GM12878 (cell line): ENCODE results near the gene ITGA7. TPM values are rescaled to one million over a fixed set of nuclear protein-coding genes. Genes with fewer than 3 reads are reported as not detected.

Experiments
- ATAC-seq: fragments of 200-7000 bp; cut with Tn5 transposase; 3 replicates; pipeline ENCODE4 v1.9.1; 2020; ENCODE audit warnings: mild to moderate bottlenecking, moderate library complexity
- BruUV-seq: library from RNA; stranded (reverse); fragments of 400-500 nt; replicated peaks from 2 replicates; lab custom pipeline; 2021; lab: Mats Ljungman, UMichigan
- CTCF ChIA-PET: fragments of 300-600 bp; sonication (Branson Sonifier 250); formaldehyde crosslinking; extraction: SDS; loops from one replicate; lab custom pipeline; 2021; ENCODE audit warnings: inconsistent platforms; lab: Yijun Ruan, JAX
- POLR2A ChIA-PET: fragments of 350-600 bp; formaldehyde crosslinking; extraction: SDS; loops from one replicate; lab custom pipeline; 2021; ENCODE audit warnings: inconsistent platforms; lab: Charles Lee
- RAD21 ChIA-PET: fragments of 300-600 bp; sonication (Branson Sonifier 250); formaldehyde crosslinking; loops from one replicate; lab custom pipeline; 2023; ENCODE audit warnings: antibody characterized with exemption; ENCODE audit not compliant: unreplicated experiment; lab: Charles Lee
- SMC1A ChIA-PET: fragments of 300-600 bp; sonication (Branson Sonifier 250); formaldehyde crosslinking; loops from one replicate; lab custom pipeline; 2023; ENCODE audit not compliant: unreplicated experiment, uncharacterized antibody; lab: Charles Lee
- DNase-seq: peaks from one replicate; pipeline ENCODE4 v3.0.0-alpha.2; 2011; ENCODE audit warnings: low read depth, low spot score
- FAIRE-seq: peaks from 3 replicates; lab custom pipeline; 2011; peaks lifted over from hg19 to GRCh38; lab: Jason Lieb, UNC
- H2AFZ ChIP-seq: 2 replicates; pipeline ENCODE4 v1.6.0; 2011; ENCODE audit warnings: low read depth, low read length, control low read depth; ENCODE audit not compliant: control insufficient read depth
- H3K27ac ChIP-seq: 2 replicates; pipeline ENCODE4 v1.5.1; 2011; ENCODE audit warnings: control low read depth; ENCODE audit not compliant: control insufficient read depth, insufficient read depth
- H3K27me3 ChIP-seq, 2 experiments: replicated peaks in 1 of 2; 2 replicates each; pipeline versions ENCODE4 v1.6.0 to v1.6.1; 2011; ENCODE audit warnings: low read length in 1 of 2; ENCODE audit not compliant: control insufficient read depth in 2 of 2, insufficient read depth in 2 of 2
- H3K36me3 ChIP-seq, 2 experiments: 2 replicates each; pipeline ENCODE4 v1.5.1; 2011; ENCODE audit warnings: low read length in 1 of 2; ENCODE audit not compliant: control insufficient read depth in 2 of 2, insufficient read depth in 2 of 2
- H3K4me1 ChIP-seq: 2 replicates; pipeline ENCODE4 v1.6.1; 2011; ENCODE audit warnings: mild to moderate bottlenecking, low read length, moderate library complexity, mixed read lengths; ENCODE audit not compliant: control insufficient read depth, insufficient read depth
- H3K4me2 ChIP-seq: 2 replicates; pipeline ENCODE4 v1.6.0; 2011; ENCODE audit warnings: control low read depth; ENCODE audit not compliant: control insufficient read depth, insufficient read depth
- H3K4me3 ChIP-seq: fragments of 200-600 bp; sonication (generic); 2 replicates; pipeline ENCODE4 v1.5.1; 2016
- H3K79me2 ChIP-seq: 2 replicates; pipeline ENCODE4 v1.6.0; 2011; ENCODE audit warnings: low read length; ENCODE audit not compliant: control insufficient read depth, insufficient read depth
- H3K9ac ChIP-seq: 2 replicates; pipeline ENCODE4 v1.8.0; 2011; ENCODE audit warnings: low read length, control low read depth, mixed read lengths; ENCODE audit not compliant: control insufficient read depth, insufficient read depth
- H3K9me3 ChIP-seq: replicated peaks from 3 replicates; pipeline ENCODE4 v1.5.1; 2011; ENCODE audit warnings: mild to moderate bottlenecking, low read length; ENCODE audit not compliant: control insufficient read depth, insufficient read depth
- H4K20me1 ChIP-seq: 2 replicates; pipeline ENCODE4 v1.6.0; 2011; ENCODE audit not compliant: control insufficient read depth, insufficient read depth
- CHD1 ChIP-seq: IDR thresholded peaks from 2 replicates; pipeline ENCODE4 v1.6.1; 2012; ENCODE audit warnings: low read depth, low read length, improper control_type of control experiment
- MTA2 ChIP-seq: fragments of 450-650 bp; IDR thresholded peaks from 2 replicates; pipeline ENCODE4 v1.6.1; 2016; ENCODE audit warnings: low read depth, mild to moderate bottlenecking, moderate library complexity
- PAX5 ChIP-seq: IDR thresholded peaks from 2 replicates; pipeline ENCODE4 v1.6.1; 2011; ENCODE audit warnings: low read depth, low read length, borderline replicate concordance
- RUNX3 ChIP-seq: IDR thresholded peaks from 2 replicates; pipeline ENCODE4 v1.6.1; 2012; ENCODE audit warnings: low read length, inconsistent platforms
- YY1 ChIP-seq: IDR thresholded peaks from 2 replicates; pipeline ENCODE4 v1.6.1; 2011; ENCODE audit warnings: low read depth, mild to moderate bottlenecking, low read length
- ZNF687 ChIP-seq: fragments of 450-650 bp; IDR thresholded peaks from 2 replicates; pipeline ENCODE4 v1.6.1; 2017; ENCODE audit warnings: mild to moderate bottlenecking, moderate library complexity
- WGBS: methylation state at CpG from one replicate; pipeline ENCODE4 v1.1.6; 2016; ENCODE audit warnings: low lambda C conversion rate; ENCODE audit not compliant: insufficient replicate concordance, insufficient coverage; ENCODE audit errors: missing lambda C conversion rate; 5-methylcytosine and 5-hydroxymethylcytosine counted together
- in situ Hi-C: fragments of 300-500 bp; cut with MboI; formaldehyde crosslinking; loops from 9 replicates; pipeline ENCODE4 v1.14.3; 2018; ENCODE audit warnings: mixed read lengths
- intact Hi-C: fragments of 100-400 bp; cut with micrococcal nuclease; formaldehyde crosslinking; loops from one replicate; pipeline ENCODE4 v1.14.2; 2022; ENCODE audit not compliant: unreplicated experiment
- polyA plus RNA-seq, 11 experiments: library from polyadenylated mRNA; depleted of rRNA in 4 of 11; unstranded in 6 of 11; stranded (reverse) in 5 of 11; fragments of >200 nt; fragmentation: Nextera tagmentation in 4 of 11; fragmentation: Illumina TruSeq in 1 of 11; extraction: Ambion mirVana in 4 of 11; extraction: Trizol in 1 of 11; gene quantifications; 1 replicate in 1 of 11; 2 replicates in 10 of 11; pipeline versions ENCODE4 v1.2.1 to v1.2.3, GENCODE V29; 2011 to 2016; ENCODE audit warnings: inconsistent platforms in 2 of 11, missing spikeins in 2 of 11, low read depth in 1 of 11
- total RNA-seq, 4 experiments: library from RNA; depleted of rRNA in 3 of 4; stranded (reverse); fragments of >200 nt in 3 of 4; fragmentation: Illumina TruSeq in 1 of 4; extraction: Trizol in 1 of 4; gene quantifications; 2 replicates each; pipeline versions ENCODE4 v1.2.1 to v1.2.3, GENCODE V29; 2013 to 2021

ITGA7 gene
- total and polyA plus RNA-seq, 10 of the 15 experiments (the other 5 are each of a cell fraction or from before 2014, with no cell fraction given) = 0.18 to 5.1 (median 1.5) TPM

- no peaks in the 10 kb centered on the region for H3K9me3 ChIP-seq
- H3K27me3 ChIP-seq = no peaks in the 10 kb centered on the region
- H3K4me1 ChIP-seq = peaks cover 11% of the 10 kb centered on the region
- POLR2A ChIA-PET = interaction anchor here (1.2 to 4.5 kb wide), 11 partner anchors 10 to 376 kb away, joined by 3 to 39 read pairs (median 6); partner anchors contain the start of genes BLOC1S1, ORMDL2, PA2G4 and PYM1
- peak overlapping the region; percentile 62 for H2AFZ ChIP-seq
- peak overlapping the region; percentile 76 for H3K4me3 ChIP-seq
- CTCF ChIA-PET = interaction anchor here (0.9 to 2.9 kb wide), 8 partner anchors 9 to 632 kb away, joined by 3 to 59 read pairs (median 7); partner anchors contain the start of genes BLOC1S1, RDH5, RPL41 and SMARCC2
- H3K79me2 ChIP-seq = peaks cover 11% of the 10 kb centered on the region
- in situ Hi-C loops (no loop called here), intact Hi-C loops (no loop called here)
- BruUV-seq = no TSS peak
- H3K4me2 ChIP-seq = peak overlapping the region; percentile 70
- peak overlapping the region; percentile 68 for H3K27ac ChIP-seq
- H4K20me1 ChIP-seq = no peaks in the 10 kb centered on the region
- RAD21 ChIA-PET = interaction anchor here (0.6 to 4.4 kb wide), 10 partner anchors 9 to 460 kb away, joined by 3 to 58 read pairs (median 4); partner anchors contain the start of genes BLOC1S1, ORMDL2, RAB5B and RDH5
- peaks cover 5 to 7% of the 10 kb centered on the region in 2 experiments; a peak in 3 of 4 replicates for H3K36me3 ChIP-seq
- peak overlapping the region; percentile 67 for H3K9ac ChIP-seq
- 0% methylated on average over 23 of the region's 61 CpGs for WGBS
- ATAC-seq (peak; percentile 34), FAIRE-seq (no peak)
- SMC1A ChIA-PET = interaction anchor here (1.2 to 2.7 kb wide), 3 partner anchors 10 to 189 kb away, joined by 3 to 30 read pairs (median 15); partner anchors contain the start of gene BLOC1S1
- peak; percentile 43 for TF ChIP-seq RUNX3
- TF ChIP-seq PAX5 = no peak
- 0 out of 2 replicates have a peak, but pooled peaks have one; percentile 0 for TF ChIP-seq MTA2
- peak; percentile 16; the same call in 1 of the 2 replicates for TF ChIP-seq CHD1
- no peak for TF ChIP-seq ZNF687
- peak; percentile 70; the same call in 1 of the 2 replicates for TF ChIP-seq YY1
- TF ChIP-seq, all 136 proteins: peak for 4
- no peak for DNase-seq
Measured at GRCh38 chr12:55728186-55728938, 20.7 kb upstream of the ITGA7 start.
